GM12875 (cell line): ENCODE results near the gene BMAL1.

Experiments
- H3K4me3 ChIP-seq: one replicate; pipeline ENCODE4 v1.5.1; 2011; ENCODE audit warnings: low read depth, low read length, control low read depth
- CTCF ChIP-seq: IDR thresholded peaks from 2 replicates; pipeline ENCODE4 v1.5.1; 2011; ENCODE audit warnings: low read depth, mild to moderate bottlenecking, control low read depth, inconsistent platforms, low read length, moderate library complexity, borderline replicate concordance; ENCODE audit not compliant: insufficient read depth

Gene BMAL1

GRCh38 chr11:13276832-13277767 lies 490 bp upstream of the BMAL1 start:
- no peak for TF ChIP-seq CTCF
- peak overlapping the region; percentile 94 for H3K4me3 ChIP-seq

GRCh38 chr11:13278609-13279486 lies 1.3 kb downstream of the BMAL1 start:
- peak overlapping the region; percentile 94 for H3K4me3 ChIP-seq
- no peak for TF ChIP-seq CTCF

GRCh38 chr11:13279487-13279834 lies 1.9 kb downstream of the BMAL1 start:
- TF ChIP-seq CTCF = no peak
- H3K4me3 ChIP-seq = no peak overlapping the region

- no peak overlapping the region for H3K4me3 ChIP-seq
- no peak for TF ChIP-seq CTCF
Measured at GRCh38 chr11:13280092-13280722, 2.6 kb downstream of the BMAL1 start.

- H3K4me3 ChIP-seq = no peak overlapping the region
- TF ChIP-seq CTCF = no peak
Measured at GRCh38 chr11:13280777-13281176, 3.2 kb downstream of the BMAL1 start.

GRCh38 chr11:13283636-13284035 lies 6.0 kb downstream of the BMAL1 start:
- no peak for TF ChIP-seq CTCF
- H3K4me3 ChIP-seq = no peak overlapping the region
